Non-pigmented ciliary epithelial cell (primary cell): ENCODE measurements around the gene CPO.

Source experiments
- DNase-seq: peaks from one replicate; pipeline ENCODE4 v3.0.0-alpha.2; 2010; ENCODE audit warnings: low read depth

CPO gene

GRCh38 chr2:207015901-207016300, 76.6 kb downstream of the CPO start:
- no peak for DNase-seq
